SK-N-MC (cell line): ENCODE data around the gene SCN8A.

Source experiments
- DNase-seq: peaks from one replicate; pipeline ENCODE4 v3.0.0-alpha.2; 2011; ENCODE audit warnings: low read depth, low spot score
- H3K27ac ChIP-seq: fragments of 200-600 bp; sonication (generic); 2 replicates; pipeline ENCODE4 v1.5.1; 2016; ENCODE audit warnings: mixed run types
- H3K36me3 ChIP-seq: fragments of 200-600 bp; sonication (generic); 2 replicates; pipeline ENCODE4 v1.6.1; 2017; ENCODE audit warnings: antibody characterized with exemption, low read length, mixed read lengths; ENCODE audit not compliant: insufficient read depth
- H3K4me3 ChIP-seq: fragments of 200-600 bp; sonication (generic); 2 replicates; pipeline ENCODE4 v1.5.1; 2016
- H3K9ac ChIP-seq: fragments of 200-600 bp; sonication (generic); 2 replicates; pipeline ENCODE4 v1.8.0; 2017; ENCODE audit warnings: mixed run types, mixed read lengths; ENCODE audit not compliant: insufficient read length
- H3K9me3 ChIP-seq: fragments of 200-600 bp; sonication (generic); 2 replicates; pipeline ENCODE4 v1.6.1; 2017; ENCODE audit warnings: low read depth, mild to moderate bottlenecking, antibody characterized with exemption, low read length, moderate library complexity, mixed read lengths
- EZH2 ChIP-seq: fragments of 200-600 bp; sonication (generic); IDR thresholded peaks from one replicate; pipeline ENCODE4 v1.6.1; 2017; ENCODE audit warnings: antibody characterized with exemption
- FOXP2 ChIP-seq: optimal IDR thresholded peaks from 2 replicates; pipeline ENCODE3; 2011; ENCODE audit warnings: mild to moderate bottlenecking, moderate library complexity; ENCODE audit not compliant: insufficient read depth; ENCODE audit errors: extremely low read length, control extremely low read depth
- POLR2AphosphoS5 ChIP-seq: IDR thresholded peaks from 2 replicates; pipeline ENCODE4 v1.6.1; 2012; ENCODE audit warnings: mild to moderate bottlenecking, low read depth, low read length, borderline replicate concordance

SCN8A gene

GRCh38 chr12:51722431-51722830 is 131.4 kb downstream of the SCN8A start:
- no peaks in the 10 kb centered on the region for H3K9me3 ChIP-seq
- peaks cover 7% of the 10 kb centered on the region for H3K36me3 ChIP-seq
- TF ChIP-seq FOXP2 (no peak), POLR2AphosphoS5 (no peak), EZH2 (no peak)
- no peak for DNase-seq
- H3K9ac ChIP-seq = no peak overlapping the region
- no peak overlapping the region for H3K27ac ChIP-seq
- no peak overlapping the region for H3K4me3 ChIP-seq

- DNase-seq = no peak
- Histone ChIP-seq H3K9me3 (no peaks in the 10 kb centered on the region), H3K36me3 (peaks cover 4% of the 10 kb centered on the region; the same call in 1 of the 2 replicates), H3K4me3 (no peak overlapping the region), H3K27ac (no peak overlapping the region), H3K9ac (no peak overlapping the region)
- TF ChIP-seq POLR2AphosphoS5 (no peak), FOXP2 (no peak), EZH2 (no peak)
These were observed 135.1 kb downstream of the SCN8A start for GRCh38 chr12:51726161-51726560.

DNA sequence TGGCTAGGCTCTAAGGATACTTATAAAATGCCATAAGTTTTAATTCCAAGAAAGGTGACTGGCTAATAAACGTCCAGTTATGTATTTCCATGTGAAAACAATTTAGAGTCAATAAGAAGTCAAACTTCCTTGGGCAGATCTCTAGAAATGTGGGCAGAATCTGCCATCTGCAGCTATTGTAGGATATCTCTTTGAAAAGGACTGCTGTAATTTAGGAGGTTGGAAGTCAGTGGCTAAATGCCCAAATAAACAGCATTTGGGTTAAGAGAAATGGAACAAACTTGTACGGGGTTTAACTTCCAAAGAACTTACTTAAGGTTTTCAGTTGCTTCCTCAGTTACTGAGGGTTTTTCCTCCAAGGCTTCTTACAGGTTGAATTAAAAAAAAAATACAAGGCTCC is 135.9 kb downstream of the SCN8A start:
- Histone ChIP-seq H3K4me3 (no peak overlapping the region), H3K9me3 (0 out of 2 replicates have a peak, but pooled peaks cover under 1% of the 10 kb centered on the region), H3K9ac (no peak overlapping the region), H3K36me3 (peaks cover 4% of the 10 kb centered on the region; the same call in 1 of the 2 replicates), H3K27ac (no peak overlapping the region)
- DNase-seq = no peak
- TF ChIP-seq EZH2 (no peak), POLR2AphosphoS5 (no peak), FOXP2 (no peak)

DNA sequence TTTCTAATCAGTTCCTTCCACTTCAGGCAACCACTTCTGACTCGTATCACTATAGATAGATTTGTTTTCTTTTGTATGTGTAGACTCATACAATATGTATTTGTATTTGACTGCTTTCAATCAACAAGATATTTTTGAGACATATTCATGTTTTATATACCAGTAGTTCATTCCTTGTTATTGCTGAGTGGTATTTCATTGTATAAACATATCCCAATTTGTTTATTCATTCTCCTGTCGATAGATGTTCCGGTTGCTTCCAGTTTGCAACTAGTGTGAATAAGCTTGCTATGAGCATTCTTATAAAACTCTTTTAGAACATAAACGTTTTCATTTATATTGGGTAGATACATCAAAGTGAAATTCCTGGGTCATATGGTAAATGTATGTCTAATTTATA is 138.3 kb downstream of the SCN8A start:
- no peak for TF ChIP-seq FOXP2
- TF ChIP-seq EZH2 = no peak
- no peak for TF ChIP-seq POLR2AphosphoS5
- no peak overlapping the region for H3K27ac ChIP-seq
- H3K36me3 ChIP-seq = 0 out of 2 replicates have a peak, but pooled peaks cover 3% of the 10 kb centered on the region
- no peak overlapping the region for H3K4me3 ChIP-seq
- no peak for DNase-seq
- H3K9ac ChIP-seq = no peak overlapping the region
- 0 out of 2 replicates have a peak, but pooled peaks cover 6% of the 10 kb centered on the region for H3K9me3 ChIP-seq

- H3K9me3 ChIP-seq = 0 out of 2 replicates have a peak, but pooled peaks cover 6% of the 10 kb centered on the region
- no peak for DNase-seq
- H3K27ac ChIP-seq = no peak overlapping the region
- TF ChIP-seq EZH2 = no peak
- no peak for TF ChIP-seq POLR2AphosphoS5
- no peak for TF ChIP-seq FOXP2
- H3K36me3 ChIP-seq = 0 out of 2 replicates have a peak, but pooled peaks cover 3% of the 10 kb centered on the region
- H3K4me3 ChIP-seq = no peak overlapping the region
- H3K9ac ChIP-seq = no peak overlapping the region
These were observed 139.7 kb downstream of the SCN8A start for GRCh38 chr12:51730745-51731144.

DNA sequence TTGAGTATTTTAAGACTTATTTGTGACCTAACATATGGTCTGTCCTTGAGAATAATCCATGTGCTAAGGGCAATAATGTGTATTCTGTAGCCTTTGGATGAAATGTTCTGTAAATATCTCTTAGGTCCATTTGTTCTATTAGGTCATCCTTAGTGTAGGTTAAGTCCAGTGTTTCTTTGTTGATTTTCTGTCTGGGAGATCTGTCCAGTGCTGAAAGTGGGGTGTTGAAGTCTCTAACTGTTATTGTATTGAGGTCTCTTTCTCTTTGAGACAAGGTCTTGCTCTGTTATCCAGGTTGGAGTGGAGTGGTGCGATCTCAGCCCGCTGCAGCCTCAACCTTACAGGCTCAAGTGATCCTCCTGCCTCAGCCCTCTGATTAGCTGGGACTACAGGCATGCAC is 149.5 kb downstream of the SCN8A start:
- TF ChIP-seq EZH2 (no peak), POLR2AphosphoS5 (no peak), FOXP2 (no peak)
- no peak overlapping the region for H3K27ac ChIP-seq
- H3K9me3 ChIP-seq = no peaks in the 10 kb centered on the region
- DNase-seq = no peak
- no peak overlapping the region for H3K9ac ChIP-seq
- H3K4me3 ChIP-seq = no peak overlapping the region
- no peaks in the 10 kb centered on the region; the same call in 1 of the 2 replicates for H3K36me3 ChIP-seq

GRCh38 chr12:51744235-51744634 is 153.2 kb downstream of the SCN8A start:
- H3K36me3 ChIP-seq = peaks cover 12% of the 10 kb centered on the region

DNA sequence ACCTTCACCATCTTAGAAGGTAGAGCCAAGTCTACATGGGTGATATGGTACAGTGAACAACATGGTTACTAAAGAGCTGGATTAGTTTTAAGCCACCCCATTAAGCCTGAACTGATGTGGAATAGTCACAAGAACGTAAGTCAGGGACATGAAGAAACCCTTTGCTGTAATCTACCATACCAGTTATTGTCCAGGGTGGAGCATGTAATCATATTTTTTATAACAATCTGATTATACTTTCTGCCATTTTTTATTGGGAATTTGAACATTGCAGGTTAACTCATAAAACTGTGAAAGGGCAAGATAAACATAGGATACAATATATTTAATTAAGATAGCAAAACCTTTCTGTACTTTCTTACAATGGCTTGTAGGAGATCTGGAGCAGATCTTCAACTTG is 153.9 kb downstream of the SCN8A start:
- DNase-seq = no peak
- H3K4me3 ChIP-seq = no peak overlapping the region
- TF ChIP-seq EZH2 (no peak), POLR2AphosphoS5 (no peak), FOXP2 (no peak)
- no peak overlapping the region for H3K27ac ChIP-seq
- peaks cover 12% of the 10 kb centered on the region for H3K36me3 ChIP-seq
- no peaks in the 10 kb centered on the region for H3K9me3 ChIP-seq
- H3K9ac ChIP-seq = no peak overlapping the region

More at GRCh38 chr12:51744235-51744634, 153.2 kb downstream of the SCN8A start:
- no peak overlapping the region for H3K9ac ChIP-seq
- TF ChIP-seq FOXP2 (no peak), EZH2 (no peak), POLR2AphosphoS5 (no peak)
- no peak for DNase-seq
- H3K27ac ChIP-seq = no peak overlapping the region
- no peaks in the 10 kb centered on the region for H3K9me3 ChIP-seq
- H3K4me3 ChIP-seq = no peak overlapping the region

DNA sequence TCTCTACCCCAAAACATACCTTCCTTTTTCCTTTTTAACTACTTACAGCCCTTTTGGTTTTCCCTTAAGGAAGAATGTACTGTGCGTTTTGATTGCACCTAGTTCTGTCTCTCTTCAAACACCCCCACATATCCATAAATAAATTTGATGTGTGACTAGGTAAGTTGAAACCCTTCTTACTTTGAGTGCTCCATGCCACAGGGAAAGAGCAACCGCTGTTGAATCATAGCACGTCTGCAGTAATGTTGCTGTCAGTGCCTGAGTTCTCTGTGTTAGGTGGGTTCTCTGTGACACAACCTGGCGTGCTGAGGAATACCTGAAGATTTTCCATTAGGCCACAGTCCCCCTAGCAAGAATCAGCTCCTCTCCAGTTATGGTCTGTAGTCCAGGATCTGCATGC is 155.4 kb downstream of the SCN8A start:
- Histone ChIP-seq H3K27ac (no peak overlapping the region), H3K36me3 (peaks cover 16% of the 10 kb centered on the region), H3K4me3 (no peak overlapping the region), H3K9ac (no peak overlapping the region), H3K9me3 (no peaks in the 10 kb centered on the region)
- no peak for DNase-seq
- TF ChIP-seq FOXP2 (no peak), EZH2 (no peak), POLR2AphosphoS5 (no peak)
